Calu3 (cell line): ENCODE measurements around the gene GH2. TPM values are rescaled to one million over a fixed set of nuclear protein-coding genes. Genes with fewer than 3 reads are reported as not detected.
"Not testable (repeated sequence)": the region's sequence is repeated elsewhere in the genome, so short reads cannot be mapped to it uniquely, and the experiment has no call there.

Experiments
- BruUV-seq: library from RNA; stranded (reverse); fragments of 400-500 nt; replicated peaks from 2 replicates; lab custom pipeline; 2021; lab: Mats Ljungman, UMichigan
- CTCF ChIA-PET: fragments of 300-600 bp; sonication (Branson Sonifier 250); formaldehyde crosslinking; loops from one replicate; lab custom pipeline; 2022; ENCODE audit warnings: antibody characterized with exemption; lab: Charles Lee
- DNase-seq: peaks from one replicate; pipeline ENCODE4 v3.0.0; 2022
- H3K27ac Mint-ChIP-seq: one replicate; pipeline ENCODE4 v1.8.0; 2022; ENCODE audit warnings: mixed read lengths; ENCODE audit not compliant: unreplicated experiment
- H3K27me3 Mint-ChIP-seq: one replicate; pipeline ENCODE4 v1.8.0; 2022; ENCODE audit warnings: mixed read lengths; ENCODE audit not compliant: unreplicated experiment
- H3K36me3 Mint-ChIP-seq: one replicate; pipeline ENCODE4 v1.8.0; 2022; ENCODE audit warnings: mild to moderate bottlenecking, moderate library complexity, mixed read lengths; ENCODE audit not compliant: insufficient read depth, unreplicated experiment
- H3K4me1 Mint-ChIP-seq: one replicate; pipeline ENCODE4 v1.8.0; 2022; ENCODE audit warnings: mild to moderate bottlenecking, low read depth, mixed read lengths; ENCODE audit not compliant: unreplicated experiment
- H3K4me3 Mint-ChIP-seq: one replicate; pipeline ENCODE4 v1.8.0; 2022; ENCODE audit warnings: mild to moderate bottlenecking, low read depth, moderate library complexity, mixed read lengths; ENCODE audit not compliant: unreplicated experiment
- H3K9me3 Mint-ChIP-seq: one replicate; pipeline ENCODE4 v1.8.0; 2022; ENCODE audit warnings: low read depth, mixed read lengths; ENCODE audit not compliant: unreplicated experiment
- CTCF ChIP-seq: fragments of 200-600 bp; IDR thresholded peaks from one replicate; pipeline ENCODE4 v1.8.0; 2022; ENCODE audit warnings: antibody characterized with exemption; ENCODE audit not compliant: unreplicated experiment
- intact Hi-C: fragments of 100-400 bp; cut with micrococcal nuclease; formaldehyde crosslinking; loops from one replicate; pipeline ENCODE4 v1.10.0; 2022; ENCODE audit not compliant: unreplicated experiment
- total RNA-seq: library from RNA; stranded (reverse); gene quantifications from 2 replicates; pipeline ENCODE4 v1.2.3, GENCODE V29; 2022

Gene GH2
- total RNA-seq, 1 experiment from 2014 or later: not detected

GRCh38 chr17:63920050-63920449 lies 38.3 kb upstream of the GH2 start:
- BruUV-seq, H3K9me3 Mint-ChIP-seq, DNase-seq, intact Hi-C loops, H3K36me3 Mint-ChIP-seq, H3K4me1 Mint-ChIP-seq, H3K4me3 Mint-ChIP-seq, H3K27ac Mint-ChIP-seq: not testable (repeated sequence)
- CTCF ChIA-PET: interaction anchor here (0.6 to 2.8 kb wide), 6 partner anchors 31 to 214 kb away, joined by 3 to 15 read pairs (median 8); no protein-coding TSS in a partner anchor
- peaks cover 71% of the 10 kb centered on the region for H3K27me3 Mint-ChIP-seq

DNA sequence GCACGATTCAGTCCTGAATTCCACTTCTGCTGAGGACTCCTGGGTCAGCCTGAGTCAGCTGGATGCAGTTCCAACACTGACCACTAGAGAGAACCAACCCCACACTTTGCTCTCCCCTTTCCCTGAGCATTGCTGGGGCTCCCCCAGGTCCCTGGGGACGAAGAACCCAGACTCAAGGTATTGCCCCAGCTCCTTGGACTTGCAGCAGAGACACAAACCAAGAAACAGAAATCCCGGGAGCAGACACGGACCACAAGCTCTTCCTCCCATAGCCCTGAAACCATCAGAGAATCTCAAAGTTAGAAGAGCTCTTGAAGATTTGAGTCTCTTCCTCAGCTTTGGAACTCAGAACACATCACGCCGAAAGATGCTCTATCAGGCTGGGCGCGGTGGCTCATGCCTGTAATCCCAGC lies 37.6 kb upstream of the GH2 start:
- no peaks in the 10 kb centered on the region for H3K9me3 Mint-ChIP-seq
- H3K4me1 Mint-ChIP-seq: no peaks in the 10 kb centered on the region
- CTCF ChIA-PET: interaction anchor here (0.6 to 2.8 kb wide), 7 partner anchors 12 to 363 kb away, joined by 3 to 15 read pairs (median 5); partner anchors contain the start of gene ERN1
- H3K27ac Mint-ChIP-seq: no peak overlapping the region
- no peak overlapping the region for H3K4me3 Mint-ChIP-seq
- intact Hi-C loops: loop anchor here (2.0 to 10.0 kb wide), 3 partner anchors 31 to 215 kb away; partner anchors contain the start of gene ERN1
- peak; percentile 90 for TF ChIP-seq CTCF
- BruUV-seq: no TSS peak
- no peaks in the 10 kb centered on the region for H3K36me3 Mint-ChIP-seq
- H3K27me3 Mint-ChIP-seq: peaks cover 72% of the 10 kb centered on the region
- peak; percentile 58 for DNase-seq

DNA sequence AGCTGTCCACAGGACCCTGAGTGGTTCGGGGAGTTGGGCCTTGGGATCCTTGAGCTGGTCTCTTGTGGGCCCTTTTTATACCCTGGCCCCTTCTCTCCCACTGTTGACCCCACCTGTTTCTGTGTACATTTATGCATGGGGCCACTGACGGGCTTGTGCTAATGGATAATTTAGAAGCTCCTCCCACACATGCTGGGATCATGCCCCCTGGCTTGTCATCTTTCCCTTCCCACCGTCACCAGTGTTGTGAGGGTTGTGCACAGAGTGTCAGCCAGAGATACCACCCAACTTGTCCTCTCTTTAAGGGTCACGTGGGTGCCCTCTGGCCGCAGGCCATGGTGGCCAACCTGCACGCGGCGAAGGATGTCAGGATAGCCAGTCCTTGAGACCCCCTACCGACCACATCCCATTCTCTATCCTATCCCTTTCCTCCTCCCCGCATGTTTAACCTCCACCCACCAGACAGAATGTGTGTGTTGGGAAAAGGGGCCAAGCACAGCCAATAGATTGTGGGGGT lies 37.1 kb upstream of the GH2 start, which contains the start of gene GH1:
GH1 (minus strand) TSS at position 51 of the 517 bp plus-strand sequence. CDS start 63 bp downstream, outside the sequence.
- not testable (repeated sequence) for H3K36me3 Mint-ChIP-seq, H3K4me1 Mint-ChIP-seq, DNase-seq, H3K27ac Mint-ChIP-seq, H3K4me3 Mint-ChIP-seq, H3K9me3 Mint-ChIP-seq, BruUV-seq
- peaks cover 72% of the 10 kb centered on the region for H3K27me3 Mint-ChIP-seq
- CTCF ChIA-PET: interaction anchor here (0.6 to 2.8 kb wide), 7 partner anchors 13 to 363 kb away, joined by 3 to 15 read pairs (median 6); partner anchors contain the start of gene ERN1
- intact Hi-C loops: loop anchor here (2.0 to 10.0 kb wide), 3 partner anchors 32 to 216 kb away; partner anchors contain the start of gene ERN1

DNA sequence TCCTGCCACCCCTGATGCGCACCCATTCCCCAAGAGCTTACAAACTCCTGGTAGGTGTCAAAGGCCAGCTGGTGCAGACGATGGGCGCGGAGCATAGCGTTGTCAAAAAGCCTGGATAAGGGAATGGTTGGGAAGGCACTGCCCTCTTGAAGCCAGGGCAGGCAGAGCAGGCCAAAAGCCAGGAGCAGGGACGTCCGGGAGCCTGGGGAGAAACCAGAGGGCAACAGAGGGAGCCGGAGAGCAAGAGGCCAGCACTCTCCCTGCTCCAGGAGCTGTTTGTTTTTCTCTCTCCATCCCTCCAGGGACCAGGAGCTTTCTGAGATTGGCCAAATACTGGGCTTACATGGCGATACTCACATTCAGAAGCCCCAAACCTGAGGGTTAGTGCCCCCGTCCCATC lies 36.6 kb upstream of the GH2 start:
- CTCF ChIA-PET: interaction anchor here (0.7 to 2.8 kb wide), 4 partner anchors 13 to 108 kb away, joined by 3 to 12 read pairs (median 8); no protein-coding TSS in a partner anchor
- no peak for TF ChIP-seq CTCF
- H3K4me3 Mint-ChIP-seq: no peak overlapping the region
- H3K4me1 Mint-ChIP-seq: no peaks in the 10 kb centered on the region
- H3K9me3 Mint-ChIP-seq: no peaks in the 10 kb centered on the region
- BruUV-seq: no TSS peak
- H3K27me3 Mint-ChIP-seq: peaks cover 68% of the 10 kb centered on the region
- no peak for DNase-seq
- H3K27ac Mint-ChIP-seq: no peak overlapping the region
- no peaks in the 10 kb centered on the region for H3K36me3 Mint-ChIP-seq
- intact Hi-C loops: loop anchor here (2.0 to 10.0 kb wide), 3 partner anchors 32 to 216 kb away; partner anchors contain the start of gene ERN1

DNA sequence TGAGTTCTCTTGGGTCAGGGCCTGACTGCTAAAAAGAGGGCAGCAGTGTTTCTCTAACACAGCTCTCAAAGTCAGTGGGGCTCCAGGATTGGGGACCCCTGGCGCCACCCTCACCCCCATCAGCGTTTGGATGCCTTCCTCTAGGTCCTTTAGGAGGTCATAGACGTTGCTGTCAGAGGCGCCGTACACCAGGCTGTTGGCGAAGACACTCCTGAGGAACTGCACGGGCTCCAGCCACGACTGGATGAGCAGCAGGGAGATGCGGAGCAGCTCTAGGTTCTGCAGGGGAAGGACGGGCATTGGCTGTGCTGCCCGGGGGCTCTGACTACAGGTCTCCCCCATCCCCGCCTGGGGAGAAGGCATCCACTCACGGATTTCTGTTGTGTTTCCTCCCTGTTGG lies 35.9 kb upstream of the GH2 start:
- BruUV-seq: no TSS peak
- TF ChIP-seq CTCF: no peak
- no peaks in the 10 kb centered on the region for H3K9me3 Mint-ChIP-seq
- H3K4me3 Mint-ChIP-seq: no peak overlapping the region
- H3K27me3 Mint-ChIP-seq: peaks cover 68% of the 10 kb centered on the region
- intact Hi-C loops: loop anchor here (2.0 to 10.0 kb wide), 3 partner anchors 33 to 217 kb away; partner anchors contain the start of gene ERN1
- no peaks in the 10 kb centered on the region for H3K36me3 Mint-ChIP-seq
- H3K27ac Mint-ChIP-seq: no peak overlapping the region
- no peak for DNase-seq
- no peaks in the 10 kb centered on the region for H3K4me1 Mint-ChIP-seq
- CTCF ChIA-PET: no interaction called here

DNA sequence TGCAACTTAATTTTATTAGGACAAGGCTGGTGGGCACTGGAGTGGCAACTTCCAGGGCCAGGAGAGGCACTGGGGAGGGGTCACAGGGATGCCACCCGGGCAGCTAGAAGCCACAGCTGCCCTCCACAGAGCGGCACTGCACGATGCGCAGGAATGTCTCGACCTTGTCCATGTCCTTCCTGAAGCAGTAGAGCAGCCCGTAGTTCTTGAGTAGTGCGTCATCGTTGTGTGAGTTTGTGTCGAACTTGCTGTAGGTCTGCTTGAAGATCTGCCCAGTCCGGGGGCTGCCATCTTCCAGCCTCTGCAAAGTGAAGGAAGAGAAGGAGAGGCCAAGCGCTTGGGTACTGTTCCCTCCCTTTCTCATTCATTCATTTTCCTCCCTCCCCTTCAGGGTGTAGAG lies 35.5 kb upstream of the GH2 start:
- H3K36me3 Mint-ChIP-seq, DNase-seq, H3K9me3 Mint-ChIP-seq, H3K4me1 Mint-ChIP-seq, H3K27ac Mint-ChIP-seq, CTCF ChIA-PET, H3K4me3 Mint-ChIP-seq, BruUV-seq: not testable (repeated sequence)
- H3K27me3 Mint-ChIP-seq: peaks cover 68% of the 10 kb centered on the region
- intact Hi-C loops: loop anchor here (10.0 kb wide), 1 partner anchor 218 kb away; the partner anchor contains the start of gene ERN1
